ENCODE results near the gene LYVE1.
"Not testable (repeated sequence)": the region's sequence is repeated elsewhere in the genome, so short reads cannot be mapped to it uniquely, and the experiment has no call there.

LYVE1 gene

DNA sequence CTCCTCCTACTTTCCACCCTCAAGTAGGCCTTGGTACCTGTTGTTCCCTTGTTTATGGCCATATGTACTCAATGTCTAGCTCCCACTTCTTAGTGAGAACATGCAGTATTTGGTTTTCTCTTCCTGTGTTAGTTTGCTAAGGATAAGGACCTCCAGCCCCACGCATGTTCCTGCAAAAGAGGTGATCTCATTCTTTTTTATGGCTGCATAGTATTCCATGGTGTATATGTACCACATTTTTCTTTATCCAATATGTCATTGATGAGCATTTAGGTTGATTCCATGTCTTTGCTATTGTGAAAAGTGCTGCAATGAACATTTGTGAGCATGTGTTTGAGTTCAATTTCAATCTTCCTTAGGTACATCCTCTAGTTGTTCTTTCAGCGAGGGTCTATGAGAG, 27.4 kb upstream of the LYVE1 start:
- intact Hi-C loops (cut with DNase I); DNase-seq: not testable (repeated sequence)

DNA sequence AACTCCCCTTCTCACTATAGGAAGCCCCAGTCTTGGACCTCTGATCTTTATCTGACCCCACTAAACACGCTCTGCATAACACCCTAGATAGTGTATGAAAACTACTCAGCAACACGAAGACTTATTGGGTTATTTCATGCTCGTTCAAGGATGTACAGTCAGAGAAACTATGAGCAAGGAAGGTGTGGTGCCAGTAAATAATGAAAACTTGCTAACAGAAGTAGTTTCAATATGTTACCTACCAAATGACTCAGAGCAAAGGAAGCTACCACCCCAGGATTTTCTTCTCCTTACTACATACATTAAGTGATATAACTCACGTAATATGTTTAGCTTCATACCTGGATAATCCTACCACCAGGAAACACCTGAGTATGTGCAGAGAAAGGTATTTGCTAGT, 25.9 kb upstream of the LYVE1 start:
- DNase-seq = no peak
- intact Hi-C loops (cut with DNase I) = no loop called here

DNA sequence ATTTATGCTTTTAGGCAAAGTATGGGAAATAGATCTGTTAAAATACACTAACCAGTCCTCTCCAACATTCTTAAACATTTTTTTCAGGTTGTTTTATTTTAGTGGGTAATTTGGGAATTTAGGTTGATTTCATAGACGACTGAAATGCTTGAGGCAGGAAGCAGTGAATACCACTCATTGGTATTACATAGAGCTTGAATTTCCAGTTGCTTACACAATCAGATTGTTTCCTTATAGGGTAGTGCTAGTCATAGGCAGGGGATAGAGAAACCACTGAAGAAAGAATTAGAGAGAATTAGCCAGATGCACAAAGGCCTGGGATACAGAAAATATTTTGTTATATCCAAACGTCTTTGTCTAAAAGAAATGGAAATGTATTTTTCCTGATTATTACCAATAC, 23.9 kb upstream of the LYVE1 start:
- no peak for DNase-seq
- intact Hi-C loops (cut with DNase I) = no loop called here

DNA sequence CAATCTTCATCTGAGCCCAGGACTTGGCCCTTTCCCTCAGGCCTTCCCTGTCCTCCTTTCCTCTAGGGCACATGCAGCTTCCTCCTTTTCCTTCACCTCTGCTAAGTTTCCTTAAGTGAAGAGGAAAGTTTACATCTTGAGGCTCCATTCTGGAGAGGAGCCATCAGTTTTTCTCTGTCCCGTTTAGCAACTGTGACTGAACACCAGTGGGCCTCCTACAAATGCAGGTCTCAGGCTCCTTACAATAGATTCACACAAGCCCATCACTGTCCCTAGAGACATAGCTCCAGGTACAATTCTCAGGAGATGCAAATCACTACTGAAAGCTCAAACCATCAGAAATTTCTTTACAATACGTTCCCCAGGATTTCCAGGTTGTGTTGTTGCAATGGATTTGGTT, 23.3 kb upstream of the LYVE1 start:
- DNase-seq = no peak
- intact Hi-C loops (cut with DNase I) = no loop called here

DNA sequence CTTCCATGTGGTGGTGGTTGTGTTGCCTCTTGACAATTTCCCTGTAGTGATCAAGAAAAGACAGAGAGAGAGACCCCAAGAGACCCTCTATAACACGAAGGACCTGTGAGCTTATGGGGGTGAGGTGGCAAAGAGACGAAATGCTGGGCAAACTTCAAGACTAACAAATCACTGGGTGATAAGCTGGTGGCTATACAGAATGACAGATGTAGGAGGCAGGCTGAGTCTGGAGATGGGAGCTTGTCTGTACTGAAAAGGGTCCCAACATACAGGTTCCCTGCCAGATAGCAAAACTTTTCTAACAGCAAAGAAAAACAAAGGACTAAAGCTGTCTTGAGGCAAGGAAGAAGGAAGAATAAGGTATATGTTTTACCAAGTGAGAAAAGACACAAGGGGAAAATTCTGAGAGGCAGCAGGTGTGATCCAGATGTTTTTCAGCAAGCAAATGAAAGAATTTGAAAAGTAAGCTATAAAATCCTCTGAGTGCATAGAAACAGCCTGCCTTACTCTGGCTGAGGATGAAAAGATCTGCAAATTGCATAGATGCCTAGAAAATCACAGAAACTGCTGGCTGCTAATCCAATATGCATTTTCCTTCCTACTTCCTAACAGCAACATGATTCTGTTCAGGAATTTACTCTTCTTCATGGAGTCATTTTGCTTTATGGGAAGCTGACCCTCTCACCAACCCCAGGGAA, 21.9 kb upstream of the LYVE1 start:
- DNase-seq = no peak
- intact Hi-C loops (cut with DNase I) = no loop called here

DNA sequence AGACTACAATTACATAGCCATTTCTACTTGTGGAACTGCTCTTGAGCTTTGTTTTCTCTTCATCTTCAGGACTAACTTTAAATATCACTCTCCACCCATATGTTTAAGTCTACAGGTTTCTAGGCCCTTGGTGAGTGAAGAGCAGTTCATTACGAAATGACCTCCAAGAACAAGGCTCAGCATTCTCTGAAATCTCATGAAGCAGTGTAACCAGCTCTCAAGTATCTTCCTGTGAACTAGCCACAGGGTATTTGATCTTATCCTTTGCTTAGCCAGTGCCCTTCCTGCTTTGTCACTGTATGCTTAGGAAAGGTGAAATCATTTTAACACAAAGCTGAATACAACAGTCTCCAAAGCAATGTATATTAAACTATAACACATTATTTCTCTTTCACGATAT, 20.4 kb upstream of the LYVE1 start:
- DNase-seq = no peak
- intact Hi-C loops (cut with DNase I) = no loop called here

DNA sequence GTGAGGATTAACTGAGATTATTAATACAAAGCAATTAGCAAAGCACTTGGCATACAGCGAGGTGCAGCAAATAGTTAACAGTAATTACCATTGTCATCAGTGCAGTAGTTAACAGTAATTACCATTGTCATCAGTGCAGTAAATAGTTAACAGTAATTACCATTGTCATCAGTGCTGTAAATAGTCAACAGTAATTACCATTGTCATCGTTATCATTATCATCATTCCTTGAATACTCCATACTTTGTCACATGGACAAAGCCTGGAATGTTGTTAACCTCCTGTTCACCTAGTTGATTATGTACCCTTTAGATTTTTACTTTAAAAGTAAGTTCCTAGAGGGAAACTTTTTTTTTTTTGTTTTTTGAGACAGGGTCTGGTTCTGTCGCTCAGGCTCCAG, 19.5 kb upstream of the LYVE1 start:
- intact Hi-C loops (cut with DNase I) = no loop called here

DNA sequence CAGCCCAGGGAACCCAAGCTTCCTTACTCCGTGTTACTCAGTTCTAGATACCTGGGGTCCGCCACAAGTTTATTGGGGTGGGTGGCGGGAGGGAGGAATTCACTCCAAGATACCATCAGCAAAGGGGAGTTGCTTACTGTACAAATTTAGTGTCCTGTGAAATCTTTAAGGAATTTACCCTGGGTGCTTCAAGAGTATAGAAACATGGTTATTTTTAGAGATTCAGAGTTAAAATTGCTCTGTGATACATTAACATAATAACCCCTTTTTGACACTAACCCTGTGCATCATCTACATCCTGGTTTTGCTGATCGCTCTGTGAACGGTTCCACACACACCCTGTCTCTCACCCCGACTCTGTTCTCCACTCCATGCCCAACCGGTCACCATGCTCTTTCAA, 18.9 kb upstream of the LYVE1 start:
- no peak for DNase-seq
- intact Hi-C loops (cut with DNase I) = no loop called here

More for the DNA sequence above, 19.5 kb upstream of the LYVE1 start:
- DNase-seq = no peak

DNA sequence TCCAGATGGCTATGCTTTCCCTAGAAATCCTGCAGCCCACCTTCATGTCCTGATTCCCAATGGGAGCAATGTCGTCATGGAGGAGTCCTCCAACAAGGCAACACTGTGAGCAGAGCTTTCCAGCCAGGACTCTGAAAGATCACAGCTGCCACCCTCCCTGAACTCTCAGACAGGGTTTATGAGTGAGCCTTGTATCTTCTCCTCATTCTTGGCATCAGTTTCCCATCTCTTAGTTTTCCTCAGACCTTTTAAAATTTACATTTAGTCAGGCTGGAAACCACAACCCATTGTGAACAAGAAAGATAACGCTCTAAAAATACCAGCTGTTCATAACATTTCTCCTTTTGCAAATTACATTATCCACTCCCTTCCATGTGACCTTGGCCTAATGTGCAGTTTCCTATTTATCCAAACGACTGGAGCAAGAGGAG, 15.6 kb upstream of the LYVE1 start:
- no peak for DNase-seq
- intact Hi-C loops (cut with DNase I) = no loop called here

DNA sequence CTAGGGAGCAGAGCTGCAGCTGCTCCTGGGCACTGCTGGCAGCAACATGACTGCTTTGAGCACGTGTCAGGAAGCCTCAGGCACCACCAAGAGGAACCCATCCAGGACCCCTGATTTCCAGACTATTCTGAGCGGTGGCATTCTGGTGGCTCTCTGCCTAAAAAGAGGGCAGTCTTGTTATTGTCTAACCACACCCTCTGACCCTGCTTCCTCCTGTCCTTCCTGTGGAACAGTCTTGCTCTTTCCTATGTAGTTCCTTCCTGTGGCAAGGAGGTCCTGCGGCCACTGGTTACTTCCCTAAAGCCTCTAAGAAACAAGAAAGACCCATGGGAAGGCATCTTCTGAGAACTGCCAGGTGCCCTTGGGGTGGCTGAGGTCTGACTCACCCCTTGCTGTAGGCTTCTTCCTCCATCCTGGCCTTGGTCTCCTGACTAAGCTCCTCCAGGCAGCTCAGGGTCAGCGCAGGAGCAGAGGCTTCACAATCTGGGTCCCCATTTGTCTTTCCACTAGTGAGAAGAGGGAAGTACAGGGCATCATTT, 13.1 kb upstream of the LYVE1 start:
- peak in 2 of 10 donors; percentile 8 to 82 for DNase-seq
- intact Hi-C loops (cut with DNase I) = no loop called here

DNA sequence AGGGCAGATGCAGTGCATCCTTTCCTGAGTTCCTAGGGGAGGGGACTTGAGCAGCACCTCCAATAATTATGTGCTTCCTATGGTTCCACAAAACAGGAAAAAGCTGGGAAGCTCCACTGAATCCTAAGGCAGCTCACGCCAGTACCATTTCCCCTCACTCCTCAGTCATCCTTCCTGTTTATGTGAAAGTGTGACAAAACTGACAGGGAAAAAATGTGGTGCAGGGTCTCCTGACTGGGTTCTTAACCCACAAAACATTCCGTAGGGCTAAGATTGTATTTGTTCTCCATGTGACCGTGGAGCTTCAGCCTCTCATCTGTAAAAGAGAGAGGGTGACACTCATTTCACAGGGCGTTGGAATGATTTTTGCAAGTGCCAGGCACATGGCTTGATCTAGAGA, 12.2 kb upstream of the LYVE1 start:
- intact Hi-C loops (cut with DNase I) = no loop called here
- DNase-seq = no peak

DNA sequence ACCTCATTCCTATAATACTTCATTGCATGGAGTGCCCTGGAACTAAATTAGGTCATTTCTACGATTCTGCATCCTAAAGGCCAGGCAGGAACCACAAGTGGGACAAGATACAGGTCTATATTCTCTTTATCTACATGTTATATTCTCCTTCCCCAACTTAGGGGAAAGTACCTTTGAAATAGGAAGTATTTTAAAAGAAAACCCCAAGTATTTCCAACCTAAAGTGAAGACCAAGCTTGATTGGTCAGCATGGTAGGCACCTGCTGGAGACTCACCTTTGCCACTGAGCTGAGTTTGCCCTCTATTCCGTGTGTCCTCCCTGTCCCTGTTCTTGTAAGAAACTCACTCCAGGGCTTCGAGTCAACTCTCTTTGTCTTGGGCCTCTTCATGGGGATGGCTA, 11.2 kb upstream of the LYVE1 start:
- DNase-seq = no peak
- intact Hi-C loops (cut with DNase I) = no loop called here

DNA sequence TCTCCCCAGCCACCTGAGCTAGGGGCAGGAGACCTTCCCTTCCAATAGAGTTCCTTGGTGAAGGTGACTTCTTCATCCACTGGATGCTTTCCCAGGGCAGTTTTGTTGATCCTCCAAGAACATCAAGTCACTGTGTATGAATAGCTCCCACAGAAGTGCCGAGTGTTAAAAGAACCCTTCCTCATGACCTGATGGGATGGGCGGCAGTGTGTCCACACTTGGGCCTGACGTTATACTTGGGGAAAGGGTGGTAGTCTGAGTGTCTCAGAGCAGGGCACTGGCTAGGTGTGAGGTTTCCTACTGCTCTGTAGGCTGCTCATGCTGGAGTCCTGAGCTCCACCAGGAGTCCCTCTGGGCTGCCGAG, 7.6 kb upstream of the LYVE1 start:
- DNase-seq = no peak
- intact Hi-C loops (cut with DNase I) = no loop called here

DNA sequence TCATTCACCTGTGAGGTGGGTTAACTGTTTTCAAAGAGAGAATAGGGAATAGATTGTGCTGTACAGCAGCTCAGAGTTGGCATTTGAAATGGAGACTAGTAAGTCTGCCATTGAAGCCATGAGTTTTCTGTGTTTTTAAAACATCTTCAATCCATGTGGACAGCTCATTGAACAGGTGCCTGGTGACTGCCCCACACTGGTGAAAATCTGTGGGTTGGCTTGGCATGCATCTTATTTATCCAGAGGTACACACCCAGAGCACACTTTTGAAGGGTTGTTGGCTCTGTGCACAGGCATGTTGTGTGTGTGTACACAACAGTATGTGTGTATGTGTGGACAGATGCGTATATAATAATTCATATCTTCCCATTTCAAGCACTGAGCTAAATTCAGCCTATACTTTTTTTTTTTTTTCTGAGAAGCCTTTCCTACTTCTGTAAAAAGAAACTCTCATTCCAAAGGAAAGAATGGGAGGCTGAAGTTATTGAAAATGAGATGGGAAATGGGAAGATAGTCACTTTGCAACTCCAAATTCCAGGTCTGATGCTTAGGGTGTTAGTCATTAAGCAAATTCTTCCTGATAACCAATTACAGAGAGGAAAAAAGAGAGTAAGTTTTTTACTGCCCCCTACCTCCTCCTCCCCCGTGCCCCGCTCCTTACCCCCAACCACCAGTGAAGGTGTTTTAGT, 7.0 kb upstream of the LYVE1 start:
- intact Hi-C loops (cut with DNase I) = no loop called here
- DNase-seq = no peak

DNA sequence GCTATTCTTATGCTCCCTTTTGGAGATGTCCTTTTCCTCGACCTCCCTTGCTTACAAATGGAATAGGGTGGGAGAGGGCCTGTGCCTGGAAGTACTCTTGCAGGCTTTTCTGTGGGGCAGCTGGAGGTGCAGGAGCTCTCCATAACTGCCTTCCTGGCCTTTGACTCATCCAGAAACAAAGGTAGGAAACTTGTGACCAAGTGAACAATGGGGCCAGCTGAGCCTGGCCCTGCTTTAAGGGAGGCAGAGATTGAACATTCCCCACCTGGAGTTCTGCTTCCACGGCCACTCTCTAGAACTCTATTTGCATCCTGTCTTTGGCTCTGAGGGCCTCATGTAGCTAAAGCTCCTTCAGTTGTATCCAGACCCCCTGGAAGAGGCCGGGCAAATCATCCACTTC, 5.1 kb upstream of the LYVE1 start:
- no peak for DNase-seq
- intact Hi-C loops (cut with DNase I) = no loop called here

DNA sequence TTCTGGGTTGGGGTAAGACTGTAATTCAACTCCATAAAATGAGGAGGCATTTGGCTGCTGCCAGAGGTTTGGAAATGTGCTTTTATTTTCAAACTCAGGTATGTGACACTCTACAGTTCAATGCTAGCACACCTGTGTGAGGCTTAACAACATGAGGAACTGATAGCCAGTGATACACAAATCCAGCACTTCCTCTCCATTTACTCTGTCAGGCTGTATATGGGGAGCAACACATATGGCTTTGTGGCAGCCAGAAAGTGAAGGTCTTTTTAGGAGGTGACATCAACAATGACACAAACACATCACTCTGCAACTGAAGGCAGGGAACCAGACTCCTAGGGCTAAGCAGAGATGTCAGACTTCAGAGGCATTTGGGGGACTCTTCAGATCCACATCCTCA, 4.6 kb upstream of the LYVE1 start:
- intact Hi-C loops (cut with DNase I) = no loop called here
- no peak for DNase-seq

DNA sequence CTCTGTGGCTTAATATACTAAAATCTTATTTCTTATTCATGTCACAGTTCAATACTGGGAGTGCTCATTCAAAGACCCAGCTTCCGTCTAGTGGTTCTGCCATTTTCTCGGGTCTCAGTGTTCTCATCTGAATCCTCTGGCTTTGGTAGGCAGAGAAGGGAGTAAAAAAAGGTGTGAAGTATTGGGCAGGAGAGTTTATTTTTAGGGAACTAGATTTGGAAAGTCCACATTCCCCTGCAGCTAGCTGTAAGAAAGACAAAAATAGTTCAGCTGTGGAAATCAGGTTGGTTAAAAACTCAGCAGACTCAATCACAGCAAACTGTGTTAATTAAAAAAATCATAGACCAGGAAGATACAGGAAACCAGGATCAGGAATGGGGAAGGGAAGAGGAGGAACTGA, 4.1 kb upstream of the LYVE1 start:
- no peak for DNase-seq
- intact Hi-C loops (cut with DNase I) = no loop called here

DNA sequence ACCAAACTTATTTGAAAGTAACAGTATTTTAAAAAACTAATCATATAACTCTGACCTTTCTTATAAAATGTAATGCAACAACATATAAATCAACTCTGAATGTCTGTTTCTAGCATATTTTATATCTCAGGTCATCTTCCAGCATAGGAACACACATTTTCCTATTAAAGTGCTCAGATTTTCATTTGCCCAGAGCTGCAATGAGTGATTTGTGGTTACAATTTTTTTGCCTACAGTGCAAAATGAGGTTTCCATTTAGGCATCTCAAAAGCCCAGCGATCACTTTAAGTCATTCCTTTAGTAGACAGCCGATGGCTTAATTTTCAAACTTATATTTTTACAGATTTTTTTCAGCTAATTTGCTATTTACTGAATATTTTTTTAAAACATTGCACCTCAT, 1.0 kb downstream of the LYVE1 start:
- no peak for DNase-seq
- intact Hi-C loops (cut with DNase I) = loop anchor here (10.0 kb wide), 1 partner anchor 167 kb away; no protein-coding TSS in a partner anchor

DNA sequence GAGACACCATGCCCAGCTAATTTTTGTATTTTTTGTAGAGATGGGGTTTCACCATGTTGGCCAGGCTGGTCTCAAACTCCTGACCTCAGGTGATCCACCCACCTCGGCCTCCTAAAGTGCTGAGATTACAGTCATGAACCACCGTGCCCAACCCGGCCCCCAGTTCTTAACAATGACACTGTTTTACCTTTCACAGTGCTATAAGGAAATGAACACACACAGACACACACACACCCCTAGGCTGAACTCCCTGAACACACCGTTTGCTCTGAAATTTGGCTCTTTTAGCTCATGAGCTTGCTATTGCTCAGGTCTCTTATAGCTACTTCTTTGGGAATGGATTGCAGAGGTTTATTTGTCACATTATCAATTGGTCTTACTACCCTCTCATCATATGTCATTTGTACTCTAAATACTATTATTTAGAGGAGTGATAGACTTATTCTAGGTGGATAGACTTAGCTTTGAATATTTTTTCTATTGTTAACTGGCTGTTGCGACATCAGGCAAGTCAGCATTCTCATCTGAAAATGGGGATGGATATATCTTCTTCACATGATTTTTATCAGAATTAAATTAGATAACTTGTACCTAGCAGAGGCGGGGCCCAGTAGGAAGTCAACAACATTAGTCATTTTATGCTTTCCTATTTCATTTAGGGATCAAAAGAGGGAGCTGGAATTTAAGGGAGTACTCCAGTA, 2.1 kb downstream of the LYVE1 start:
- DNase-seq = no peak
- intact Hi-C loops (cut with DNase I) = loop anchor here (10.0 kb wide), 1 partner anchor 168 kb away; no protein-coding TSS in a partner anchor

DNA sequence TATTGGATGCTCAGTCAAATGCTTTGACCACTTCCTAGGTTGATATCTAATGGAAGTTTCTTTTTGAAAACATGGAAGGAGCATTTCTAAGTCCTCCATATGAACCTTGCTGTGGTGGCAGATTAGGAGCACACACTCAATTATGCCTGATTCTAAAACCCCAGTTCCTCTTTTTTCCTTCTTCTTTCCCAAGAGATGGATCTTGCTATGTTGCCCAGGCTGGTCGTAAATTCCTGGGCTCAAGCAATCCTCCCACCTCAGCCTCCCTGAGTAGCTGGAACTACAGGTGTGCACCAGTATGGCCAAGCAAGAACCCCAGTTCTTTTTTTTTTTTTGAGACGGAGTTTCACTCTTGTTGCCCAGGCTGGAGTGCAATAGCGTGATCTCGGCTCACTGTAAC, 3.0 kb downstream of the LYVE1 start:
- no peak for DNase-seq
- intact Hi-C loops (cut with DNase I) = loop anchor here (10.0 kb wide), 1 partner anchor 169 kb away; no protein-coding TSS in a partner anchor

DNA sequence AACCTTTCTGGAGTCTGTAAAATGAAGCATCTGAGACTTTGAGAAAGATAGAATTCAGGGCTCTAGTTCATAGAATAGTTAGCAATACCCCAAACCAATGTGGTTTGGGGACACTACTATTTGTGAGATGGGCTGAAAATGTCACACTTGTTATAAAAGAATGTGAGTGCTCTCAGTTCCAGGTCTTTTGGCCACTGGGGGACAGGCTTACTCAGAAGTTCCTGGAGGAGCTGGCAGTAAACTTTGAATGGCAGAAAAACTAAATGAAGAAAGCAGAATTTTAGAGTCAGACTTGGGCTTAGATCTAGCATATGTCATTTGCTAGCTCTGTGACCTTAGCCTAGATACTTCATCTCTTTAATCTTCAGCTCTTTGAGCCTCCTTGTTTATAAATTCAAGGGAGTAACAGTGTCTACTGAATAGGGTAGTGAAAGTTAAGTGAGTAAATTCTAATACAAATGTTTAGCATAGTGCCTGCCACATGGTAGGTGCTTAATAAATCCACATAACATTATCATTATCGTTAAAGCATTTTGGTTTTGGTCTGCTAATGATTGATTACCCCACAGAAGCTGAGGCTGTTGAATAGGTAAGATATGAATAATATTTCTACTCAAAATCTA, 3.7 kb downstream of the LYVE1 start:
- intact Hi-C loops (cut with DNase I) = loop anchor here (10.0 kb wide), 1 partner anchor 170 kb away; no protein-coding TSS in a partner anchor
- DNase-seq = no peak
